Neural cell (in vitro differentiated cells): ENCODE data around the gene SLCO3A1.

Experiments used
- EP300 ChIP-seq: fragments of 450-650 bp; conservative IDR thresholded peaks from 2 replicates; pipeline ENCODE4 v1.6.1; 2014; ENCODE audit warnings: antibody characterized with exemption, mild to moderate bottlenecking, moderate library complexity; ENCODE audit not compliant: poor library complexity, severe bottlenecking
- EZH2 ChIP-seq: fragments of 200-600, 300-800 bp; shearing (Covaris generic), sonication (generic); IDR thresholded peaks from 2 replicates; pipeline ENCODE4 v1.6.1; 2014; ENCODE audit warnings: antibody characterized with exemption, low read length, borderline replicate concordance, mild to moderate bottlenecking; ENCODE audit not compliant: insufficient read depth, poor library complexity, severe bottlenecking
- POLR2AphosphoS5 ChIP-seq: IDR thresholded peaks from 2 replicates; pipeline ENCODE4 v1.6.1; 2012
- RAD21 ChIP-seq: fragments of 450-650 bp; conservative IDR thresholded peaks from 2 replicates; pipeline ENCODE4 v1.6.1; 2014; ENCODE audit warnings: antibody characterized with exemption, mild to moderate bottlenecking, moderate library complexity
- SMC3 ChIP-seq: fragments of 450-650 bp; conservative IDR thresholded peaks from 2 replicates; pipeline ENCODE4 v1.6.1; 2014; ENCODE audit warnings: antibody characterized with exemption, mild to moderate bottlenecking, moderate library complexity; ENCODE audit not compliant: poor library complexity
- TAF1 ChIP-seq: IDR thresholded peaks from 2 replicates; pipeline ENCODE4 v1.6.1; 2012; ENCODE audit warnings: low read depth
- TF ChIP-seq, protein P1 (sequence below): fragments of 450-650 bp; IDR thresholded peaks from 2 replicates; pipeline ENCODE4 v1.5.1; 2014; ENCODE audit warnings: antibody characterized with exemption, mild to moderate bottlenecking, moderate library complexity; ENCODE audit not compliant: poor library complexity, severe bottlenecking

- TF ChIP-seq, protein P1, sequence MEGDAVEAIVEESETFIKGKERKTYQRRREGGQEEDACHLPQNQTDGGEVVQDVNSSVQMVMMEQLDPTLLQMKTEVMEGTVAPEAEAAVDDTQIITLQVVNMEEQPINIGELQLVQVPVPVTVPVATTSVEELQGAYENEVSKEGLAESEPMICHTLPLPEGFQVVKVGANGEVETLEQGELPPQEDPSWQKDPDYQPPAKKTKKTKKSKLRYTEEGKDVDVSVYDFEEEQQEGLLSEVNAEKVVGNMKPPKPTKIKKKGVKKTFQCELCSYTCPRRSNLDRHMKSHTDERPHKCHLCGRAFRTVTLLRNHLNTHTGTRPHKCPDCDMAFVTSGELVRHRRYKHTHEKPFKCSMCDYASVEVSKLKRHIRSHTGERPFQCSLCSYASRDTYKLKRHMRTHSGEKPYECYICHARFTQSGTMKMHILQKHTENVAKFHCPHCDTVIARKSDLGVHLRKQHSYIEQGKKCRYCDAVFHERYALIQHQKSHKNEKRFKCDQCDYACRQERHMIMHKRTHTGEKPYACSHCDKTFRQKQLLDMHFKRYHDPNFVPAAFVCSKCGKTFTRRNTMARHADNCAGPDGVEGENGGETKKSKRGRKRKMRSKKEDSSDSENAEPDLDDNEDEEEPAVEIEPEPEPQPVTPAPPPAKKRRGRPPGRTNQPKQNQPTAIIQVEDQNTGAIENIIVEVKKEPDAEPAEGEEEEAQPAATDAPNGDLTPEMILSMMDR: no peak
- peak; percentile 7 for TF ChIP-seq POLR2AphosphoS5
- TF ChIP-seq RAD21: peak; percentile 10
- no peak for TF ChIP-seq TAF1
- peak; percentile 11 for TF ChIP-seq EP300
- no peak for TF ChIP-seq SMC3
- no peak for TF ChIP-seq EZH2
Observed at GRCh38 chr15:92075764-92076163, 222.3 kb downstream of the SLCO3A1 start.
